HG03280 (cell line): ENCODE results near the gene CBFA2T3.
"Not testable (repeated sequence)": the region's sequence is repeated elsewhere in the genome, so short reads cannot be mapped to it uniquely, and the experiment has no call there.

Experiments used
- ATAC-seq: cut with Tn5 transposase; IDR thresholded peaks from one replicate; pipeline ENCODE4 v1.9.1; 2021; ENCODE audit warnings: mild to moderate bottlenecking, moderate library complexity; ENCODE audit not compliant: unreplicated experiment

The CBFA2T3 gene

GRCh38 chr16:88977018-88977811, at the start of gene CBFA2T3:
TSS of gene CBFA2T3 (minus strand) at chr16:88977207. CDS start at chr16:88976807, 400 bp downstream.
- ATAC-seq: no peak

DNA sequence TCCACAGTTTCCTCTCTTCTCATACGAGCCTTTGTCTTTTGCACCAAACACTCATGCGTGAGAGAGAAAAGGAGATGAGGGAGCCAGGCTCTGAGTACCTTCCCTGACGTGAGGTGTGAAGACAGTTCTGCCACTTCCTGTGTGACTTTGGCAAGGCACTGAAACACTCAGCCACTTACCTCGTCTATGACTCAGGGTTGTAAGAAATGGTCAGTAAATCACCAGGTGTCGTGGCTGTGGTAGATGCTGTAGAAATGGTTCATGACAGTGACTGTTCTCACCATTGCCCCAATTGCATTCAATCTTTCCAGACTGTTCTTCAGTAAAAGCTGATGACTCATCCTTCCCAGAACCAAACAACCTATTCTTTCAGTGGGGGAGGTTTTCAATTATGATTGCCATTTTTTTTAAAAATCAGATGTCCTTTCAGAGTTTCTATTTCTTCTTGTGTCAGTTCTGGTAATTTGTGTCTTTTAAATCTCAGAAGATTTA, 49.2 kb upstream of the CBFA2T3 start:
- peak; percentile 41 for ATAC-seq

- no peak for ATAC-seq
These were observed 48.6 kb upstream of the CBFA2T3 start for GRCh38 chr16:89025636-89026035.

GRCh38 chr16:89024546-89025060, 47.6 kb upstream of the CBFA2T3 start:
- no peak for ATAC-seq

DNA sequence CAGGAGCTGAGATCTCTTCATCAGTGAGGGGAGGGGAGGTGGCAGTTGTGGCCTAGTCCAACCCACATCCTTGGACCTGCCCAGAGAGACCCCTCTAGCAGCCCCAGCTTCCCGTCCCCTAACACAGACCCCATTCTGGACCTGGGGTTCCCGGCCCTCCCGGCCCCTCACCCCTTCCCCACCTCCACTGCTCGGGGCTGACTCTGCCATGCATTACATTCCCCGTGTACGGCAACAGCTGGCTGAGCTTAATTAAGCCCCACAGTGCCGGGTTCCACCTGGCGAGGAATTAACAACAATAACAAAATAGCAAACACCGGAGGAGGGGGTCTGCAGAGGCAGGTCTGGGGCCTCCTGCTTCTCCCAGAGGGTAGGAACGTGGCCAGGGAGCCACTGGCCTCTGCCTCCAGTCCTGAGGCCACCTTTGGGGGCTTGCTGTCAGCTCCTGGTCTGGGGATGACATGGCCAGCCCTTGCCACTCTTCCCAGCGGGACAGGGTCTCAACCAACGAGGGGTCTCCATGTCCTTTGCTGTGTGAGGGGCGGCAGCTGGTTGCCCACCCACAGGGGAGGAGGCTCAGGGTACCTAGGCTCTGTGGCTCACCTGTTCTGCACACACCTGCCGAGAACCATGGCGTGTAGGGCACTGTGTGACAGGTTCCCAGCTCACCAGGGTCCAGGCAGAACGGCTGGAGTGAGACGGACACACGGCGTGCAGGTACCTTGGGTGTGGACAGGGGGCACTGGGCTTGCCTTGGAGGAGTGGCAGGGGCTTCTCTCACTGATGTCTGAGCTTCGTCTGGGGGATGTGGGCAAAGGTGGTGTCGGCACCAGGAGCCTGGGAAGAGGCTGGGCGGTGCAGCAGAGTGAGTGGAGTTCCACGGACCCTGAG, 46.9 kb upstream of the CBFA2T3 start:
- ATAC-seq: no peak

GRCh38 chr16:89023151-89023551, 46.1 kb upstream of the CBFA2T3 start:
- ATAC-seq: no peak

- ATAC-seq: no peak
These were observed 45.2 kb upstream of the CBFA2T3 start for GRCh38 chr16:89022051-89022836.

GRCh38 chr16:89020925-89021595, 44.1 kb upstream of the CBFA2T3 start:
- ATAC-seq: no peak

DNA sequence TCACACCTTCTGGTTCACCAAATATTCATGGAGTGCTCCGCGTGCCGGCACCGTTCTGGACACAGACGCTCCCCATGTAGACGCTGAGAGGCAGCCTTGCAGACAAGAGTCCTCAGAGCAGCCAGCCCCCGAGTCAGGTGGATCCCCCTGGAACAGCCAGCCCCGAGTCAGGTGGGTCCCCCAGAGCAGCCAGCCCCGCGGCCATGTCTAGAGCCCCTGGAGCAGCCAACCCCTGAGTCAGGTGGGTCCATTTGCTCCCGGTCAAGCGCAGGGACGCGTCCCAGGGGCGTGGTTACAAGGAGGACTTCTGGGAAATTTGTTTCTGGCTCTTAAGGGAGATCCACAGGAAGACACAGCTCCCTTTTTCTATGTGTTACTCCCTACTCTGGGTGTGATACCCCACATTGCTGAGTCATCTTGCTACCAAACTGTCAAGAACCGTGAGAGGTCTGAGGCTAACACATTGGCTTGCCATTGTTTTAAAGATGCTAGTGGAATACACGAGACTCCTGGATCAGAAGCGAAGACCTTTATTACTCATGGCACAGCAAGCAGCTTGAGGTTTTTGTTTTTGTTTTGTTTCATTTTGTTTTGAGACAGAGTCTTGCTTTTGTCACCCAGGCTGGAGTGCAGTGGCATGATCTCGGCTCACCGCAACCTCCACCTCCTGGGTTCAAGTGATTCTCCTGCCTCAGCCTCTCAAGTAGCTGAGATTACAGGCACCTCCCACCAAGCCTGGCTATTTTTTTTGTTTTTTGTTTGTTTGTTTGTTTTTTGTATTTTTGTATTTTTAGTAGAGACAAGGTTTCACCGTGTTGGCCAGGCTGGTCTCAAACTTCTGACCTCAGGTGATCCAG, 43.3 kb upstream of the CBFA2T3 start:
- no peak for ATAC-seq

GRCh38 chr16:89019511-89019910, 42.5 kb upstream of the CBFA2T3 start:
- ATAC-seq: no peak

DNA sequence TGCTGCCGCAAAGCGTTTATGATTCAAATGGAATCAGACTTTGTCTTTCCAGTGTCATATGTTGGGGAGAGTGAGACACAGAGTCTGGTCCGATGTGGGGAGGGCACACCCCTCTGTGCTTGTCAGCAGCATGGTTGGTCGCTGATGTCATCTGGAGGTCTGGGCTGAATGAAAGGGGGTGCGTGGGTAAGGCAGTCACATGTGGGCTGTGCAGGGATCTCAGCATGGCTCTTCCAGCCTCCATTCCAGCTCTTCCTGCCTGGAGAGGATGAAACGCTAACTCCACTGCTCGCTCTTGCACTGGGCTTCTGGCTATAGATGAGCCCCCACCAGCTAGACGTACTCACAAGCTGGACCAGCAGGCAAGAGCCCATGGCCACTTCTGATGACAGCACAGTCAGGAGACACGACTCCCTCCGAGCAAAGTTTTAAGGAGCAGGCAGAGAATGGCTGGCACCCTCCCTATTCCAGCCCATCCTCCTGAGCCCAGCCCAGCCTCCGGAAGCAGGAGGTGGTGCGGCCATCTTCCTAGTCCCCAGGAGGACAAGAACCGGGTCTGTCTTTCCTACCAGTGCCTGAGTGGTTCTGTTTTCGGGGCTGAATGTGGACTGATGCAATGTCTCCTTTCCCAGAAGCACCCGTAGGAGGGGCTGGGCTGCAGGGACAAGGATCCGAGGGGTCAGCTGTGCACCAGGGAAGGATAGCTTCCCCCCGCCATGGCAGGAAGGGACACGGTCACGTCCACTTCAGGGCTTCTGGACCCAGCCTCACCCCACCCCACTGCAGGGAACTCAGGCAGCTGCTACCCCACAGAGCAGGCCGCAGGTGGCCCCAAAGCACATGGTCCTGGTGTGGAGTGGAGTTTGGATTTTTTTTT, 41.5 kb upstream of the CBFA2T3 start:
- ATAC-seq: no peak

DNA sequence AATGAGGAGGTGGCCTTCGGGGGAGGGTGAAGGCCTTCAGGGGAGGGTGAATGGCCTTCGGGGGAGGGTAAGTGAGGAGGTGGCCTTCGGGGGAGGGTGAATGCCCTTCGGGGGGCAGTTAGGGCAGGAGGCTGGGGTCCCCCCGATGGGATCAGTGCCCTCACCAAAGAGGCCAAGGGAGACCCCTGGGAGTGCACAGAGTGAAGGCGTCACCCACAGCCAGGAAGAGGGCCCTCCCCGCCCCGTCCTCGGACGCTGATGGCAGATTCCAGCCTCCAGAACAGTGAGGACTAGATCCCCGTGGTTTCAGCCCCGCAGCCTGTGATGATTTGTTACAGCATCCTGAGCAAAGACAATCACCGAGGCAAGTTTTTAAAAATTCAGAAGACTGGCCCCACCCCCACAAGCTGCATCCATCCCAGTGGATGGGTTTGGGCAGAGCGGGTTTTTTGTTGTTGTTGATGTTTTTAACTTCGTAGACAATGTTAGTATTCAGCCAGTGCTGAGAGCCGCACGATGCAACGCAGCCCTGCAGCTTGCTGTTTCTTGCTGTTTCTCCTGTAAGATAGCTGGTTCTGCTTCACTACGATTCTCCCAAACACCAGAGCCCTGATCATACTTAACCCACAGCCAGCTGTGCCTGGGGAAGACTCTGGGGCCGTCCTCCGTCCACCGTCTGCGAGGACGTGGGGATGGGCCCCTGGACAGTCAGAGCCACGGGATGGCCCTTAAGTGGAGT, 40.7 kb upstream of the CBFA2T3 start:
- ATAC-seq: no peak

GRCh38 chr16:89016561-89016960, 39.6 kb upstream of the CBFA2T3 start:
- not testable (repeated sequence) for ATAC-seq

- ATAC-seq: no peak
These were observed 38.4 kb upstream of the CBFA2T3 start for GRCh38 chr16:89015271-89015859.

GRCh38 chr16:89014403-89015230, 37.6 kb upstream of the CBFA2T3 start:
- ATAC-seq: no peak

GRCh38 chr16:89013692-89014402, 36.8 kb upstream of the CBFA2T3 start:
- no peak for ATAC-seq
